Loucy (cell line): ENCODE data around the gene HDLBP.

Experiments
- CTCF ChIP-seq: fragments of 200-600 bp; sonication (generic); conservative IDR thresholded peaks from 2 replicates; pipeline ENCODE4 v1.5.1; 2014; ENCODE audit warnings: mild to moderate bottlenecking, antibody characterized with exemption, low read length
- EZH2phosphoT487 ChIP-seq: fragments of 200-600 bp; IDR thresholded peaks from 2 replicates; pipeline ENCODE4 v1.6.1; 2018; ENCODE audit warnings: antibody characterized with exemption, mild to moderate bottlenecking, moderate library complexity, borderline replicate concordance

GRCh38 chr2:241340631-241341163 lies 25.2 kb upstream of the HDLBP start:
- no peak for TF ChIP-seq EZH2phosphoT487
- no peak for TF ChIP-seq CTCF
